ENCODE results near the gene OCA2.

The OCA2 gene

DNA sequence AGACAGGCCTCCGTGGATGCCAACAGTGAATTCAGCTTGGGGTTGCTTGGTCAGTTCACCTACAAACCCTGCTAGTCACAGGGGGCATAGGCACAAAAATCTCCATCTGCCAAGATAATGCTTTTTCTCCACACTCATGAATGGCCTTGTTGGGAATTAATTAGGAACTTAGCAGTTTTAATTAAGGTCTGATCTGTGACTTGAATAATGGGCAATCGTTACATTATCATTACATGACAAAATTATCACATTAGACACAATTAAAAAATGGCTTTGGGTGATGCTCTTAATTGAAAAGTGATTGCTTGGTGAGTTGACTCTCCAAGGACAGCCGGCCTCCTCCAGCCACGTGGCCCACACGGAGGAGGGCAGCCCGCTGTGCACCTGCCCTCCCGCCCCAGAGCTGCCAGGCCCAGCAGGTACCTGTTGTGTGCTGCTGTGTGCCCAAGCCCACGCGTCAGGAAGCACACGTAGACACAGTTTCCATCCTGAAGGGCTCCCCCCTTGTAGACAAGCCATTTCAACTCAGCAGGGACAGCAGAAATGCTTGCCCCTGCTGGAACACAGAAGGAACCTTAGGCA is 274.2 kb downstream of the OCA2 start:
- Histone ChIP-seq H3K9me3 (ENCODE audit: low read length) (no peaks in the 10 kb centered on the region), H3K4me3 (ENCODE audit: low read depth, low read length, poor library complexity, severe bottlenecking) (no peak overlapping the region), H3K27me3 (ENCODE audit: insufficient read depth, low read length) (no peaks in the 10 kb centered on the region), H3K4me1 (ENCODE audit: insufficient read depth, low read length, severe bottlenecking) (no peaks in the 10 kb centered on the region), H2AFZ (ENCODE audit: low read length) (no peak overlapping the region), H3K9me2 (ENCODE audit: low read depth, low read length) (no peaks in the 10 kb centered on the region), H3K4me2 (ENCODE audit: low read length) (no peak overlapping the region), H4K20me1 (ENCODE audit: insufficient read depth, low read length) (no peaks in the 10 kb centered on the region), H3K27ac (ENCODE audit: low read depth, low read length, poor library complexity, severe bottlenecking) (no peak overlapping the region), H3K36me3 (ENCODE audit: insufficient read depth, low read length) (no peaks in the 10 kb centered on the region), H3K79me2 (ENCODE audit: insufficient read depth, low read length) (no peaks in the 10 kb centered on the region), H3K9ac (ENCODE audit: low read length) (no peak overlapping the region), H3F3A (ENCODE audit: insufficient read depth, low read length) (no peaks in the 10 kb centered on the region)
- TF ChIP-seq EZH2 (IDR thresholded peaks at IDR 0.05; ENCODE audit: borderline replicate concordance, low read length) = no peak
- TF ChIP-seq, protein P1, sequence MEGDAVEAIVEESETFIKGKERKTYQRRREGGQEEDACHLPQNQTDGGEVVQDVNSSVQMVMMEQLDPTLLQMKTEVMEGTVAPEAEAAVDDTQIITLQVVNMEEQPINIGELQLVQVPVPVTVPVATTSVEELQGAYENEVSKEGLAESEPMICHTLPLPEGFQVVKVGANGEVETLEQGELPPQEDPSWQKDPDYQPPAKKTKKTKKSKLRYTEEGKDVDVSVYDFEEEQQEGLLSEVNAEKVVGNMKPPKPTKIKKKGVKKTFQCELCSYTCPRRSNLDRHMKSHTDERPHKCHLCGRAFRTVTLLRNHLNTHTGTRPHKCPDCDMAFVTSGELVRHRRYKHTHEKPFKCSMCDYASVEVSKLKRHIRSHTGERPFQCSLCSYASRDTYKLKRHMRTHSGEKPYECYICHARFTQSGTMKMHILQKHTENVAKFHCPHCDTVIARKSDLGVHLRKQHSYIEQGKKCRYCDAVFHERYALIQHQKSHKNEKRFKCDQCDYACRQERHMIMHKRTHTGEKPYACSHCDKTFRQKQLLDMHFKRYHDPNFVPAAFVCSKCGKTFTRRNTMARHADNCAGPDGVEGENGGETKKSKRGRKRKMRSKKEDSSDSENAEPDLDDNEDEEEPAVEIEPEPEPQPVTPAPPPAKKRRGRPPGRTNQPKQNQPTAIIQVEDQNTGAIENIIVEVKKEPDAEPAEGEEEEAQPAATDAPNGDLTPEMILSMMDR (IDR thresholded peaks at IDR 0.05; ENCODE audit: low read length) = no peak

DNA sequence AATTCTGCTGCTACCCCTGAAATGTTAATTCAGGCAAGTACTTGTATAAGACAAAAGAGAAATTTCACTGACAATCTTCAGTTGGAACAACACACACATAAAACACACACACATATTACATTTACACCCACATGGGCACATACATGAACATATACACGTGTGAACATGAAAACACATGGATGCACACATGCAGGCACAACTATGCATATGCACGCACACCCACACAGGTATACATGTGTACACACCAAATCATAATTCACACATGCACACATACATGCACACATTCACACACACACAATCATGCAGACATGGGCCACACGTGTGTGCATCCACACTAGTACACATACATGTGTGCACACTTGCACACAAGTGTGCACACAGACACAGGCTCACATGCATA is 277.8 kb downstream of the OCA2 start:
- Histone ChIP-seq H3K9ac (ENCODE audit: low read length) (no peak overlapping the region), H3K27ac (ENCODE audit: low read depth, low read length, poor library complexity, severe bottlenecking) (no peak overlapping the region), H2AFZ (ENCODE audit: low read length) (no peak overlapping the region), H3K4me1 (ENCODE audit: insufficient read depth, low read length, severe bottlenecking) (no peaks in the 10 kb centered on the region), H3K4me3 (ENCODE audit: low read depth, low read length, poor library complexity, severe bottlenecking) (no peak overlapping the region), H3K9me2 (ENCODE audit: low read depth, low read length) (no peaks in the 10 kb centered on the region), H3K36me3 (ENCODE audit: insufficient read depth, low read length) (no peaks in the 10 kb centered on the region), H3K27me3 (ENCODE audit: insufficient read depth, low read length) (no peaks in the 10 kb centered on the region), H3K79me2 (ENCODE audit: insufficient read depth, low read length) (no peaks in the 10 kb centered on the region), H3F3A (ENCODE audit: insufficient read depth, low read length) (no peaks in the 10 kb centered on the region), H3K9me3 (ENCODE audit: low read length) (no peaks in the 10 kb centered on the region), H3K4me2 (ENCODE audit: low read length) (no peak overlapping the region), H4K20me1 (ENCODE audit: insufficient read depth, low read length) (no peaks in the 10 kb centered on the region)
- TF ChIP-seq, protein P1 (IDR thresholded peaks at IDR 0.05; ENCODE audit: low read length) = no peak
- no peak for TF ChIP-seq EZH2 (IDR thresholded peaks at IDR 0.05; ENCODE audit: borderline replicate concordance, low read length)

DNA sequence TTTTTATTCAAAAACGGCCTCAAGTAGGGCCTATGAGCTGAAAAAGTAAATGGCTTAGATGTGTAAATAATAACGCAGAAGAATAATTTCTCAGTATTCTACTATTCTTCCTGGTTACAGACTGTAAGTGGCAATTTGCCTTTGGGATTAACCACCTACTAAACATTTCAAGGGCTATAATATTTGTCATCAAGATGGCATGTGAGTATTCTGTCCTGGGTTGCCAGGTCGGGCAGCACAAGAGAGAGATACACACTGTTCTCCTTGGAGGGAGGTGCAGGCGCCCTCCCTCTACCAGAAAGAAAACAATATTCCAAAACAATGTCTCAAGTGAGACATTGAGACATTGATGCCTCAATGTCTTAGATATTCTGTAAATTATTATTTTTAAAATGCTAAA is 278.4 kb downstream of the OCA2 start:
- Histone ChIP-seq H3K9ac (ENCODE audit: low read length) (no peak overlapping the region), H3K9me3 (ENCODE audit: low read length) (no peaks in the 10 kb centered on the region), H3K9me2 (ENCODE audit: low read depth, low read length) (no peaks in the 10 kb centered on the region), H3K79me2 (ENCODE audit: insufficient read depth, low read length) (no peaks in the 10 kb centered on the region), H3F3A (ENCODE audit: insufficient read depth, low read length) (no peaks in the 10 kb centered on the region), H3K36me3 (ENCODE audit: insufficient read depth, low read length) (no peaks in the 10 kb centered on the region), H3K4me1 (ENCODE audit: insufficient read depth, low read length, severe bottlenecking) (no peaks in the 10 kb centered on the region), H3K4me2 (ENCODE audit: low read length) (no peak overlapping the region), H3K4me3 (ENCODE audit: low read depth, low read length, poor library complexity, severe bottlenecking) (no peak overlapping the region), H2AFZ (ENCODE audit: low read length) (no peak overlapping the region), H3K27ac (ENCODE audit: low read depth, low read length, poor library complexity, severe bottlenecking) (no peak overlapping the region), H3K27me3 (ENCODE audit: insufficient read depth, low read length) (no peaks in the 10 kb centered on the region), H4K20me1 (ENCODE audit: insufficient read depth, low read length) (no peaks in the 10 kb centered on the region)
- no peak for TF ChIP-seq EZH2 (IDR thresholded peaks at IDR 0.05; ENCODE audit: borderline replicate concordance, low read length)
- TF ChIP-seq, protein P1 (IDR thresholded peaks at IDR 0.05; ENCODE audit: low read length) = no peak
